Right ventricle myocardium inferior (tissue), 1 donor: ENCODE measurements around the gene PSMA6. TPM values are rescaled to one million over a fixed set of nuclear protein-coding genes. Genes with fewer than 3 reads are reported as not detected.
"Not testable (repeated sequence)": the region's sequence is repeated elsewhere in the genome, so short reads cannot be mapped to it uniquely, and the experiment has no call there.

ENCODE experiments used
- ATAC-seq: fragments of 200-7000 bp; cut with Tn5 transposase; one replicate; pipeline ENCODE4 v1.9.1; 2020; ENCODE audit warnings: mild to moderate bottlenecking, moderate library complexity
- DNase-seq: peaks from one replicate; pipeline ENCODE4 v3.0.0; 2021; ENCODE audit errors: missing footprints
- intact Hi-C: fragments of 100-400 bp; cut with DNase I; formaldehyde crosslinking; loops from one replicate; pipeline ENCODE4 v1.11.0; 2022
- total RNA-seq: library from RNA; stranded (reverse); fragmentation: NEBNext Ultra II Directional; extraction: Animal tissue kit (Norgen Biotek cat#: 25700); gene quantifications from one replicate; pipeline ENCODE4 v1.2.1, GENCODE V29; 2021
- donor health status: DM: no; HTN: yes; CAD: no; lungs with severe emphysema.

PSMA6 gene
- total RNA-seq, 1 donor from 2014 or later: 195 TPM

DNA sequence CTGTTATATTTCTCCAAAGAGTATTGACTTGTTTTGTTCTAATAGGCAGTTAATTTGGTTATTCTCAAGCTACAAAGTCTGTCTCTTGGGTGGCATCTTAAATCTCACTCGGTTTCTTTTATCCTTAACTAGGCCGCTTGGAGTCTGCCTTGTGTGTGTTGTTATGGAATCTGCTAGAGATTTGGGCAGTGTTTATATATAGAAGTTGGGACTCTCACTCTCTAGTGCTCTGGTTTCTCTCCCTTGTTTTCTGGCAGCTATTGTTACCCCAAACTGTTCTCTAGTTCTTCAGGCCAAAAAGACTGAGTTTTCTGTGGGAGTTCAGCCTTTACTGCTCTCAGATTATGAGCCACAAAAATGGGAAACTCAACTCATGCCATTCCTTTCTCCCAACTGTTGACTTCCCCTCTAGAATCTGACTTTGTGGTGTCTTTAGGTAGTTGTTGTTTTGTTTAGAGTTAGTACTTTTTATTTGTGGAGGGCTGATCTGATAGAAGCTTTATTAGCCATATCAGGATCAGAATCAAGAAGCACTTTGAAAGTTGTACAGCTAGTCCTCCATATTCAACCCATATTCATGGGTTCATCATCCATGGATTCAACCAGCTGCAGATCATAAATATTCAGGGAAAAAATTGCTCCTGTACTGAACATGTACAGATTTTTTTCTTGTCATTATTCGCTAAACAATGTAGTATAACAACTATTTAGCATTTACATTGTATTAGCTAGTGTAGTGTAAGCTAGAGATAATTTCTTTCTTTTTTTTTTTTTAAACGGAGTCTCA lies 11.2 kb downstream of the PSMA6 start:
- peak; percentile 66 for ATAC-seq
- intact Hi-C loops: no loop called here
- DNase-seq: no peak

DNA sequence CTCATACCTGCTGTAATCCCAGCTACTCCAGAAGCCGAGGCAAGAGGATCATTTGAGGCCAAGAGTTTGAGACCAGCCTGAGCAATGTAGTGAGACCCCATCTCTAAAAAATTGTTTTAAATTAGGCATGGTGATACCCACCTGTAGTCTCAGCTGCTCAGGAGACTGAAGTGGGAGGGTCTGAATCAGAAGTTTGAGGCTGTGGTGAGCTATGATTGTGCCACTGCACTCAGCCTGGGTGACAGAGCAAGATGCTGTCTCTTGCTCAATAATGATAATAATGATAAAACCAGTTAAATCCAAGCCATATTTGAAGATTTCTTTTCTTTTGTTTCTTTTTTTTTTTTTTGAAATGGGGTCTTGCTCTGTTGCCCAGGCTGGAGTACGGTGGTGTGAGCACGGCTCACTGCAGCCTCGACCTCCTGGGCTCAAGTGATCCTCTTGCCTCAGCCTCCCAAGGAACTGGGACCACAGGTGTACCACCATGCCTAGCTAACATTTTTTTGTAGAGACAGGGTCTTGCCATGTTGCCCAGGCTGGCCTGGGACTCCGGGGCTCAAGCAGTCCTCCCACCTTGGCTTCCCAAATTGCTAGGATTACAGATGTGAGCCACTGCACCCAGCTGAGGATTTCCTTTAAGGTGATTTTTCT lies 12.8 kb downstream of the PSMA6 start:
- intact Hi-C loops: no loop called here
- DNase-seq: no peak
- ATAC-seq: no peak

DNA sequence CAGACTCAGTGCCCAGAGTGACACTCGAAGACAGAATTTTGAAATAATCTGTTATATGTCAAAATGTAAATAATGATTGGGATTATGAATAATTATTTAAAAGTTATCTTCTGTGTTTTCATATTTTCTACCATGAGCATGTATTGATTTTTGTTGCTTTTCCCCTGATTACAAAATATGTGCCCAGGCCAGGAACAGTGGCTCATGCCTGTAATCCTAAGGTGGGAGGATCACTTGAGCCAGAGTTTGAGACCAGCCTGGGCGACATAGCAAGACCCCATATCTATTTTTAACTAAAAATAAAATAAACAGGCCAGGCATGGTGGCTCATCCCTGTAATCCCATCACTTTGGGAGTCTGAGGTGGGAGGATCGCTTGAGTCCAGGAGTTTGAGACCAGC lies 13.5 kb downstream of the PSMA6 start:
- ATAC-seq (no peak), DNase-seq (no peak)
- intact Hi-C loops: no loop called here

DNA sequence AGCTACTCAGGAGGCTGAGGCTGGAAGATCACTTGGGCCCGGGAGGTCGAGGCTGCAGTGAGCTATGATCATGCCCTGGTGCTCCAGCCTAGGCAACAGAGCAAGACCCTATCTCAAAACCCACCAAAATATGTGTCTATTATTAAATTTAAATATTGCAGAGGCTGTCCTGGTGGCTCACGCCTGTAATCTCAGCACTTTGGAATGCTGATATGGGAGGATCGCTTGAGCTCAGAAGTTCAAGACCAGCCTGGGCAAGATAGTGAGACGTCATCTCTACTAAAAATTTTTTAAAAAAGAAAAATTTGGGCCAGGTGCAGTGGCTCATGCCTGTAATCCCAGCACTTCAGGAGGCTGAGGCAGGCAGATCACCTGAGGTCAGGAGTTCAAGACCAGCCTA lies 13.9 kb downstream of the PSMA6 start:
- intact Hi-C loops: no loop called here
- ATAC-seq (no peak), DNase-seq (no peak)

DNA sequence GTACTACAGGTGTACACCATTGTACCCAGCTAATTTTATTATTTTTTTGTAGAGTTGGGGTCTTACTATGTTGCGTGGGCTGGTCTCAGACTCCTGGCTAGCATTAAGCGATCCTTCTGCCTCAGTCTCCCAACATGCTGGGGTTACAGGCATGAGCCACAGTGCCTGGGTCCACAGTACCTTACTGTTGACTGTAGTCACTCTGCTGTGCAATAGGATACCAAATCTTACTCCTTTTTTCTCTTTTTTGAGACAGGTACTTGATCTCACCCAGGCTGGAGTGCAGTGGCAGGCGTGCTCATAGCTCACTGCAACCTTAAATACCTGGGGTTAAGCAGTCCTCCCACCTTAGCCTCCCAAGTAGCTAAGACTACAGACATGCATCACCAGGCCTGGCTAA lies 25.6 kb downstream of the PSMA6 start:
- intact Hi-C loops: no loop called here
- DNase-seq: no peak
- no peak for ATAC-seq

DNA sequence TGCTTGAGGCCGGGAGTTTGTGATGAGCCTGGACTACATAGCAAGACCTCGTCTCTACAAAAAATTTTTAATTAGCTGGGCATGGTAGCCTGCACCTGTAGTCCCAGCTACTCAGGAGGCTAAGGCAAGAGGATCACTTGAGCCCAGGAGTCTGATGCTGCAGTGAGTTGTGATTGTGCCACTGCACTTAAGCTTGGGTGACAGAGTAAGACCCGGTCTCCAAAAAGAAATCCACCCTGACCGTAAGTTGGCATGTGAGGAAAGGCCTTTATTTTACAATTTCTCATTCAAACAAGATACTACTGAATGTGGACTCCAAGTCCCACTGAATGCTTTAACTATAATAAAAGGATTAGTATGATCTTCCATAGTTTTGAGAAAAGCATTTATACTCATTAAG lies 27.3 kb downstream of the PSMA6 start:
- DNase-seq: no peak
- ATAC-seq: no peak
- intact Hi-C loops: no loop called here

DNA sequence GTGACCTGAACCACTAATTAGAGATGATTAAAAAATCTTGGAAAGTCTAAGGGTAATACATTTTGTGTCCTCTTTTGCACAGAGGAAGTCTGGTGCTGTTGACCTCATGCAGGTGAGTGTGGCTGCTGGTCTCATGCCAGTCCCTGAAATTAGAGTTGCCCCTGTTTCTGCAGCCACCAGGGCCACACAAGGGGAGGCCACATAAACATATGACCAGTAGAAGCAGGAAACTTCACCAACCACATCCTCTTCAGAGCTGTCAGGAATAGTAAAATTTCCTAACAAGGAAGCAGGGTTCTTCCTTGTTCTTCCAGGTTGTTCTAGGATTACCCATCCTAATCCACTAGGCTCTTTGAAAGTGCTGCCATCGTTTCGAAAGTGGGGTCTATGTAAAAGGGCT lies 28.3 kb downstream of the PSMA6 start:
- intact Hi-C loops: no loop called here
- DNase-seq (no peak), ATAC-seq (peak; percentile 13)

DNA sequence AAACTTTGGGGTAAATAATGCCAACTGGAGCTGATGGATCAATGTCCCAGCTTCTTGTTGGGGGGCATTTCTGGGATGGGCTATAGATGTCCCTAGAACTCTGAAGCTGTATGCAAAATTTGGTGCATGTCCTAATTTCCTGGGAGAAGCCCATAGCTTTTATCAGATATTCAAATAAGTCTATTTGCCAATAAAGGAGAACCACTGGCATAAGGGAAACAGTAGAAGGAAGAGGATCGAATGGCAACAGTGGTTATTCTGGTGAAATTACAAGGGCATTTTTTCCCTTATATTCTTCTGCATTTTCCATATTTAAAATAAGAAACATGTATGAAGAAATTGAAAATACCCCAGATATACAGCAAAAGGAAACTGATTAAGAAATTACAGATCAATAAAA lies 34.2 kb downstream of the PSMA6 start:
- DNase-seq (no peak), ATAC-seq (no peak)
- intact Hi-C loops: no loop called here

DNA sequence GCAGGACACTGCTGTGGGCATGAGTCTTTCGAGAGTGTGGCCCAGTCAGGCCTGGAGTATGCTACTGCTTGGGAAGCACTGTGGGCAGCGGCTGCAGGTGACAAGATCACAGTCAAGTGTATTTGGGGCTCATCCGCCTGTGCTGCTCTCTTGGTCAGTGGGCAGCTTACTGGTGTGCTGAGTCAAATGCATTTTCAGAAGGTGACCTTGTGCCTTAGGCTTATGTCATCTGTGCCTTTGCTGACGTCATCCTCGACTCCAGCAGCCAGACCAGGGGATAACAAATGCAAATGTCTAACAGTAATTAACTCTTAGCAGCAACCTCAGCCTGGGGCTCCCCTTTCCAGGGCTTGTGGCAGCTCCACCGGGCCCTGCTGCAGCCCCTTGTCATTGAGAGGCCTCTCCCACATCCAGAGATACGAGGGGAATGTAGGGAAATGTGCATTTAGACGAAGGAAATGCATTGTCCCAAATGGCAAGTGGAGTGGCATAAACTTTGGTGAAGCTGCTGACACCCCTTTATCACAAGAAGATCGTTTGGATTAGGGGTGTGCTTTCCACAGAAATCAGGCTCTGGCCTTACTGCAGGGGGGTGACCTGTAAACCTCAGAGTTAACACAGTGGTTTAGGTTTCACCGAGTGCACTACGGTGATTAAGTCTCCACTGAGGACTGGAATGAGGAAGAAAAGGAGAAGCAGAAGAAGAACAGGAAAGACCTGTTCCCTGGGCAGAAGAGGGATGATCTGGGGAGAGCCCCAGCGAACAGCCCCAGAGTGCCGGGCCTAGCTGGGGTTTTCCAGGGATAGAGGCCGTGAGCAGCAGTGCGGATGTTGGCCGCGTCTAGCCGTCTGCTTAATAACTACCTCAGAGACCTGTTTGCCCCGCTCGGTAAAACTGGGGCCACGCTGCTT lies 39.7 kb downstream of the PSMA6 start:
- intact Hi-C loops: no loop called here
- no peak for DNase-seq
- ATAC-seq: no peak

DNA sequence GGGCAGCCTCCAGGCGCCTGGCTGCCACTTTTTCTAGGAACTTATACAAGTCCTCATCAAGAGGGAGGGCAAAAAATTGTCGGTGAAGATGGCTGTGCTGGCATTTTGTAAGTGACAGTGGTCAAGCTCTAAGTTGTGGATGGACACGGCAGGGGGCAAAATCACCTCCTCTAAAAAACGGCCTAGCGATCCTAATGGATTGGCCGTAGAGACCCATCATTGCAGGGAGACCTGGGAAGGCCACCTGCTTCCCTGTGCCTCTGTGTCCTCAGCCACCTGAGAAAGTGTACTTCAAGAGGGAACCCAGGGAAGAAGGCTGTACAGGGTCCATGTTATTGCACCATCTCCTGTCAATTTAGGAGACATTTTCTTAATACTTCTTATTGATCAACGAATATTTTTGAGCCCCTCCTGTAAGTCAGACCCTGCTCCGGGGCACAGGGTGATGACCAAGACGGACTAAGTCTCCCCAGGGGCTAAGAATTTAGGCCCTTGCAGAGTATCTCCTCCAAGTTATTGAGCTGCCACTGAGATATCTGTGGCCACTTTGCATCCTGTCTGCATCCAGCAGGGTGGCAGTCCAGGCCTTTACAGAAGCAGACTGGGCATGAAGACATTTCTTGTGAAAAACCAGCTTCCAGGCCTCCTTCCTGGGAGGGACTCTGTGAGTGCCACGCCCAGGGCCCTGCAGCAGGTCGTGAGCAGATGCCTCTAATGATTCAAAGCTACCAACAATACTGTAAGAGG lies 40.5 kb downstream of the PSMA6 start:
- DNase-seq (no peak), ATAC-seq (no peak)
- intact Hi-C loops: no loop called here

DNA sequence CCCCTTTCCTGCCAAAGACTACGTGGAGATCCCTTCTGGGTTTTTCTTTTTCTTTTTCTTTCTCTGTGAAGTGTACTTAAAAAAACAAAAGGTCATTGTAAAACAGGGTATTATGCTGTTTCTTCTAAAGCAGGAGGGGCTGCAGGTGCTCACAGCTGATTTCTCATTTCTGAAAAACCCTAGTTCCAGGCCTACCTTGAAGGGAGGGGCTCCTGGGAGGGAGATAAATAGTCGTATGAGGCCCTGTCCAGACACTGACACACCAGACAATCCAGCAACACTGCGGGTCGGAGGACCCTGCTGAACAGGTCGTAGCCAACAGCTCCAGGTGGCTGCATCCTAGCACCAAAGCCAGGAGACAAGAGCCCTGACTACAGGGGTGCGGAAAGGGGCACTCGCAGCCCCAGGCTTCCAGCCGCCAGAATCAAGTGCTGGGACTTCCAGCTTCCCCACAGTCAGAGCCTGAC lies 41.1 kb downstream of the PSMA6 start:
- DNase-seq: no peak
- intact Hi-C loops: no loop called here
- ATAC-seq: no peak

DNA sequence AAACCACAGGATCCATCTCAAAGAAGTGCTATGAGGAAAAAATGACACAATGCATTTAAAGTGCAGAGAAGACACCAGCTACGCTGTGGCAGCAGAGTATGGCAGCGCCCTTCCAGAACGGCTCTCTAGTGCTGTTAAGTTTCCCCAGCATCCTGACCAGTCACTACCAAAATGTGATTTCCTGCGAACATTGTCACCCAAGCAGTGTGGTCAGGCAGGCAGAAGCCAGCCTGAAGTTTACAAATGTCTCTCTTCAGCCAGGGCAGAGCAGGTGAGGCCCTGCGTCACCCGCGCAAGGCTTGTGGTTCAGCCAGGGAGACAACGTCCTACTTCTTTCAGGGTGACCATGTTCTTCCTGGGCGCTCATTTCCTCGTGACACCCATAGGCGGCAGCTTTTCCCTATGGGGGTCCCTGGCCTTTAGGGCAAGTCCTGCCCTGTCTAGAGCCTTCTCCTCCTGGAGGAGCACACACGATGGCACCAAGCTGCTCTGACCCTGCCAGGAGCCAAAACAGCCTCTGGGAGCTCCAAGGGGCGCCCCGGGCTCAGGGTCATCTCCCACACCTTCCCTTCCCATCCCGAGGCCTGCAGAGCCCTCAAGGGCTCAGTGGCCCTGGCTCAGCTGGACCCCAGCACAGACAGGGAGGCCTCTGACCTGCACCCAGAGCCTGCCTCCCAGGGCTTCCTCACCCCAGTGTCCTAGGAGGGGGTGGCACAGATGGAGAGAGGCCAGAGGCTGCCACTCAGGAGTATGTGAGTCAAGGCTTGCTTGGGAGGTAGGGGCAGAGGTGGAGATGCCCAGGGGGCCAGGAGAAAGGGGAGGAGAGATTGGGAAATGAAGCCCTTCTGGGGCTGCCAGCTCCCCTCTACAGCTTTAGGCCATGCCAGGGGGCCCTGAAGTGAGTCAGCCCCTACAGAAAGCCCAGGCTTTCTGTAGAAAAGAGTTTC lies 41.9 kb downstream of the PSMA6 start:
- intact Hi-C loops: no loop called here
- no peak for DNase-seq
- no peak for ATAC-seq

DNA sequence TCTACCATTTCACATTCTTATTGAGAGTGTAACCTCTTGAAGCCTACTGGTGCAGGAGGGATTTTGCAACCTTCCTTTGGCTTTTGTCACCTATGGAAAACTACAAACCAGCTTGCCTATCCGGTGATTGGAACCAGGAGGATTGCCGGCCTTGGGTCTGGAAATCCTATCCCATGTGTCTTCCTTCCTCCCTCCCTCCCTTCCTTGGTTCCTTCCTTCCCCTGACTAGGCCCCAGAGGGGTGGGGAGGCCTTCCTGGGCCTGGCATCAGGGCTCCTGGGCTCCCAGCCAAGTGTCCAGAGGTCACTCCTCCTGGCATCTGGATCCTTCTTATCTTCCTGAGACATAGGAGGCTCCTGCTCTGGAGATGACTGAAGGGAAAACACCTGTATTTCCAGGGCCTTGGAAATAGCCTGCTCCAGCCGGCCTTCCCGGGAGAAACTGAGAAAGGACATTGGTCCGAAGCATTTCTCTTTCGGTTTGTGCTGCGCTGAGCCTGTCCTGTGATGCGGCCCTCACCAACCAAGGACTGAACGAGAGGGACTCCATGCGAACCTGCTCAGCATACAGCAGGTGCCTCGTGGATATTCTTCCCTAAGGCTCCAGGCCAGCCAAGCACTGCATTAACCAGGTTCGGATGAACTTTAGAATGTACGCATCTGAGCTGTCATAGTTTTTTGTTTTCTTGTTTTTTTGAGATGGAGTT lies 43.4 kb downstream of the PSMA6 start:
- DNase-seq (no peak), ATAC-seq (no peak)
- intact Hi-C loops: loop anchor here (1.0 kb wide), 1 partner anchor 69 kb away; the partner anchor contains the start of gene NFKBIA

DNA sequence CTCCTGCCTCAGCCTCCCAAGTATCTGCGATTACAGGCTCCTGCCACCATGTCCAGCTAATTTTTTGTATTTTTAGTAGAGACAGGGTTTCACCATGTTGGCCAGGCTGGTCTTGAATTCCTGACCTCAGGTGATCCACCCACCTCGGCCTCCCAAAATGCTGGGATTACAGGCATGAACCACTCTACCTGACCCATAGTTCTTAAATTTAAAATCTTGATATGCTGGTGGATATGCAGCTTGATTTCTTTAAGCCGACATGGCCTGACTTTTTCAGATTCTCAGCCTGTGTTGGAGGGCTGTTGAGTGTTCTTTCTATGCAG lies 44.0 kb downstream of the PSMA6 start:
- not testable (repeated sequence) for DNase-seq, ATAC-seq
- intact Hi-C loops: loop anchor here (1.0 kb wide), 1 partner anchor 68 kb away; the partner anchor contains the start of gene NFKBIA

DNA sequence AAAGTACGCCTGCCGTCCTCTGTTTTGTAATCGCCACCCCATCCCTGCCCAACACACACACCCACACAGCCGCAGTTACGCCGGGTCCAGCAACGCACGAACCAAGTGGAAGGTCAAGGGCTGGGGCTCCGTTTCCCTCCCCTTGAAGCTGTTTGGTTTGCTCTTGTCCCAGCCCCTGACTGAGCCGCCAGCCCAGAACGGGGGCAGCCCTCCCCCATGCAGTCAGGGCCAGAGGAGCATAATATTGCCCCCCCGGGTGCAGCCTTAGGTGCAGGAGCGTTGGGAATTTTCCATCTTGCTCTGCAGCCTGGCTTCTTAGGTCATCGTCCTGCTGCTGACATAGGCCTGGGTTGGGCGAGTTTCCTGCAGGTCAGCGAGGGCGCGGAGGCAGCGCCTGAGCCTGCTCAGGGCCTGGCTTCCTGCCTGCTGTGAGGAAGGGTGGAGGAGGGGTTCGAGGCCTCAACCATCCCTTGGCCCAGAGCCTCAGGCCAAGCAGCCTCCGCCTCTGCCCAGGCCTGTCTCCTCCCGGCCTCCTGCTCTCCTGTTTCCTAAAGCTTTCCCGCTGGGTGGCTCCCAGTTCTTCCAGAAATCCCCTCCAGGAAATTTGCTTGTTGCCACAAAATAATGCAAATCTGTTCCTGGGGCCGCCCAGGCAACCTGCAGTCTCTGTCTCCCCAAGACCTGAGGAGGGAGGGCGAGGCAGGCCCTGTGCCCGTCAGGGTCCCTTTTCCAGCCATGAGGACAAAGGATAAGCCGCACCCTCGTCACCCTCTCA lies 44.5 kb downstream of the PSMA6 start:
- DNase-seq (peak; percentile 94), ATAC-seq (peak; percentile 85)
- intact Hi-C loops: loop anchor here (1.0 kb wide), 1 partner anchor 68 kb away; the partner anchor contains the start of gene NFKBIA
